Fibroblast of peridontal ligament (primary cell): Measurements from ENCODE around the gene C17orf58.
"Not testable (repeated sequence)": the region's sequence is repeated elsewhere in the genome, so short reads cannot be mapped to it uniquely, and the experiment has no call there.

Experiments
- DNase-seq: peaks from one replicate; pipeline ENCODE4 v3.0.0-alpha.2; 2010; ENCODE audit errors: extremely low read depth

The C17orf58 gene

DNA sequence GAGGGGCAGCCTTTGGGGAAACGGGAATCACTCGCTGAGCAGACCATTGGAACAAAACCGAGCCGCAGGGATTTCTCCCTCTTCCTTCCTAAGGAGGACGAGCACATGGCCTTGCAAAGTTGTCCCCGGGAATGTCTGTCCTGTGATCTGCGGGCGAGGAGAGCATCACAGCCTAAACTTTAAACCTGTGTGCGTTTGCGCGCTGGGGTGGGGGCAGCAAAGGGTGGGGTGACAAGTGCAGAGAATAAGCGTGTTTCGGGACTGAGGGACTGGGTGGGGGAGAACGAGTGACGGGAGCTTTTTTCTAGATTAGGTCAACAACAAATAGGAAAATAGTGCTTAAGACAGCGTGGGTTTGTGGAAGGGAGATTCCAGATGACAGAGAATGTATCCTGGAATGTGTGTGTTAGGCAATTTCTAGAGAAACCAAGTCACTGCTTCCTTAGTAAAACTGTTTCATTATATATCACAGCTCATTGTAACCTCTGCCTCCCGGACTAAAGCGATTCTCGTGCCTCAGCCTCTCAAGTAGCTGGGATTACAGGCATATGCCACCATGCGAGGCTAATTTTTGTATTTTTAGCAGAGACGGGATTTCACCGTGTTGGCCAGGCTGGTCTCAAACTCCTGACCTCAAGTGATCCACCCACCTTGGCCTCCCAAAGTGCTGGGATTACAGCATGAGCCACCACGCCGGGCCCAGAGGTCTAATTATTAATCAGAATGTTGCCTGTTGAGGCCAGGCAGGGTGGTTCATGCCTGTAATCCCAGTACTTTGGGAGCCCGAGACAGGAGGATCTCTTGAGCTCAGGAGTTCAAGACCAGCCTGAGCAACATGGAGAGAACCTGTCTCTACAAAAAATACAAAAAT is at the start of gene C17orf58:
Gene C17orf58, minus strand, starts transcription at position 169 of the 871 bp plus-strand sequence. CDS start 271 bp downstream, outside the sequence.
- DNase-seq, result peak; percentile 55

DNA sequence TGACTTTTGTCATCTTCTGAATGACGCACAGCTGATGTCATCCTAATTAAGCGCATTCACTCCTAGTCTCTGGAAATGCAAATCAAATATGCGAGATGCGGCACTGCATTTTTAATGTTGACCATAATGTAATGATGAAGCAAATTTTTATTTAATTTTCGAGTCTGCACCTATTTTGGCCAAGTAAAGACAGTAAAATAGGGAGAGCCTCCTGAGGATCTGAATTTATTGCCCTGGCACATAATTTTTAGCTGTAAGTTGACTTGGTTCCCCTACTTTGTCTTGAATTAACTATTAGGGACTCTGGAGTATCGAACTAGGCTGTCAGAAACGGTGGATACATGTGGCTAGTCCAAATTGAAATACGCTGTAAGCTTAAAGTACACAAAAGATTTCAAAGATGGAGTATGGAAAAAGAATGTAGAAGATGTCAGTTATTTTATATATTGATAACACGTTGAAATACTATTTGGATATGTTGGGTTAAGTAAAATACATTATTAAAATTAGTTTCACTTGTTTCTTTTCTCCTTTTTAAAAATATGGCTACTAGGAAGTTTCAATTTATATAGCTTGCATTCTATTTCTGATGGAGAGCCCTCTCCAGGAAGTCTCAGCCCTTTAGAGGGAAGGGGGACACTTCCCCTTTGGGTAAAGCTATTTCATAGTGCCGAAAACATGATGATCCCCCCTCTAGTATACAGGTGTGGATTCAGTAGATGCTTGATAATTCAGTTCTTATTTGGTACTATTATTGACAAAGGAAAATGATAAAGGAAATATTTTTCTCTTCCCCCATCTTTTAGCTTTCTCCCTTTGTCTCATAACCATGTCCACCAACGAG is 40.3 kb upstream of the C17orf58 start:
- peak; percentile 69 for DNase-seq

DNA sequence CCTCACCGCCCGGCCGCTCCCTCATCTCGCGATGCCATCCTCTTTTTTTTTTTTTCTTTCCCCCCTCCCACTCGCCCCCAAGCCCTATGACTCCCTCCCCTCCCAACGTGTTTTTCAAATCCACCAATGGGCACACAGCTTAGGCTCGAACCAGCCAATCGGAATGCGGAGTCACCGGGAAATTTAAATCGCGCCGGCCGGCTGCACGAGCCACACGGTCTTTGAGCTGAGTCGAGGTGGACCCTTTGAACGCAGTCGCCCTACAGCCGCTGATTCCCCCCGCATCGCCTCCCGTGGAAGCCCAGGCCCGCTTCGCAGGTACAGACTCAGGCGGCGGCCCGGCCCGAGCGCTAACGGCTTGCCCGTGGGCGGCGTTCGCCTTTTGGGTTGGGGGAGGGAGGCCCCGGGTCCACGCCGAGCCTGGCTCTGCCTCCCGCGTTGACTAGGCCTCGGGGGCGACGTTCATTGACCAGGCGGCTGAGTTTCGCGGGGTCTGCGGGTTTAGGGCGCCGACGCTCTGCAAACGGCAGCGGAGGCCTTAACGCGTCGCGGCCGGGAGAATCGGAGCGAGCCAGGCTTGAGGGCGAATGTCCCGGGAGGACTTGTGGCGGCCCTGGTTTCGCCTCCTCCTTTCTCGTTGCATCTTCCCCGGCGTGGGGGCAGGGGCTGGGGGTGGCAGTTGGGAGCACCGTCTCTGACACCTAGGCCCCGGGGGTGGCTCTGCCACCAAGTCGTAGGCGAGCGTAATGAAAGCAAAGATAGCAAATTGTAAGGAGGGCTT is 39.4 kb upstream of the C17orf58 start, which contains the start of gene KPNA2:
Gene KPNA2, plus strand, starts transcription at position 213 of the 781 bp plus-strand sequence. CDS start 1,398 bp downstream, outside the sequence.
- peak; percentile 98 for DNase-seq

DNA sequence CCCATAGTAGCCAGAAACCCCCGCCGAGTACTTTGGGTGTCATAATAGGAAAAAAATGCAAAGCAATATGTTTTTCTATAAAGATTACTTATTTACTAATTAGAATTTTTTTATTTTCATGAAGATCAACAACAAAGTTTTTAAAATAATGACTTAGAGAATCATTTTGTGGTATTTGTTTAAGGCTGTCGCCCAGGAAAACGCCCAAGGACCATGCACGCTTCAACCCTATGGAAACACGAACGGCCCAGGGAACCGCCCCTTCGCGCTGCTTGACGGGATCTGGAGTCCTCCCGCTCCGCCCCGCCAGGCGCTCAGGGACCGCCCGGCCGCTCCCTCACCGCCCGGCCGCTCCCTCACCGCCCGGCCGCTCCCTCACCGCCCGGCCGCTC is 38.9 kb upstream of the C17orf58 start:
- no peak for DNase-seq

DNA sequence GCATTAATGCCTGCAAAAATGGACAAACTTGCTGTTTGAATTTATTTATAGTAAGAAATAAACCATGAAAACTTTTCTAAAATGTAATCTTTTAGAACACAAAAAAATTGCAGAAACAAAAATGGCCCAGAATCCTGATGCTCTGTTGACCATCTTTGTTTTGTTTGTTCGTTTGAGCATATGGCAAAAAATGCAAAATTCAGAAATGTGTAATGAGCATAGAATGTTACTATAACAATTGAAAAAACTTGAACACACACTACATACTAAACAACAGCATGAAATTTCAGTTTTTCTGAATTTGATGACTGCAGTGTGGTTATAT is 38.1 kb upstream of the C17orf58 start:
- peak; percentile 18 for DNase-seq

DNA sequence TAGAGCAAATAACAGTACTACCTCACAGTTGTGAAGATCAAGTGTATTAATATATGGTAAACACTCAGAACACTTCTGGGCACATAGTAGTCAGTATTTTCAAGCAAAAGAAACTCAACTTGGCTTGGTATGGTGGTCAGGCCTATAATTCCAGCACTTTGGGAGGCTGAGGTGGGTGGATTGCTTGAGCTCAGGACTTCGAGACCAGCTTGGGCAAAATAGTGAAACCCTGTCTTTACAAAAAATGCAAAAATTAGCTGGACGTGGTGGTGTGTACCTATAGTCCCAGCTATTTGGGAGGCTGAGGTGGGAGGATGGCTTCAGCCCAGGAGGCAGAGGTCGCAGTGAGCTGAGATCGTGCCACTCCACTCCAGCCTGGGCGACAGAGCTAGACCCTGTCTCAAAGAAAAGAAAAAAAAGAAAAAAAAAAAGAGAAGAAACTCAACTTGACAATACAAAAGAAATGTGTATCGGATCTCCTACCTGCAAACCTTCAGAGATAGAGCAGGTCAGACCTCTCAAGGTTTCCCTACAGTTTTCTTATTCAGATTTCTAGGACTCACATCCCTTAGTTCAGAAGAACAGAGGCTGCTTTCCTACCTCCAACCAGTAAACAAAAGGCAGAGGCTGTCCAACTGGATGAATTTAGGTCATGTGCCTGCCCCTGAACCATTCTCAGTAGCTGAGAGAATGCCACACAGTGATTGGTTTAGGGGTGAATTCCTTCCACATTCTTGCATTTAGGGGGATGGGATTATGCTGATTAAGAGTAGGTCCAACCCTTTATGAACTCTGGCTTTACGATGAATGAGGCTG is 37.6 kb upstream of the C17orf58 start:
- peak; percentile 73 for DNase-seq

DNA sequence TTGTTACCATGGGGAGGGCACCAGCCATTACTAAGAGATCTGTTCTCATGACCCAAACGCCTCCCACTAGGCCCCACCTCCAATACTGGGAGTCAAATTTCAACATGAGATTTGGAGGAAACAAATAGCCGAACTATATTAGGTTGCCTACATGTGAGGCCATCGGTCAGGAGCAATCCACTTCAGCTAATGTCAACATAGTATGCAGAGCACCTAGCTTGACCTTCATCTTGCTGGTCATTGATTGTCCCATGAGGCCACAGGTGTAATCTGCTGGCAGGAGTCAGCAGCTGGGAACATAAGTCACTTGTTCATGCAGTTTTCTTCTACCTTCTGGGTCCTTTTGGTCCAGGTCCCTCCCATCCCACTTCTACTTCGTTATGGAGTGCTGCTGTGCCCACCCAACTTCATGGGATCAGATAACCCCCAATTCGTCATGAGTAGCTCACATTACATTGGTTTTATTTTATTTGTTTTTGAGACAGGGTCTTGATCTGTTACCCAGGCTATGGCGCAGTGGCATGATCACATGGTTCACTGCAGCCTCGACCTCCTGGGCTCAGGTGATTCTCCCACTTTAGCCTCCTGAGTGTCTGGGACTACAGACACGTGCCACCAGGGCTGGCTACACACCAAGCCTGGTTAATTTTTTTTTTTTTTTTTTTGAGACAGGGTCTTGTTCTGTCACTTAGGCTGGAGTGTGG is 33.4 kb upstream of the C17orf58 start:
- DNase-seq, result peak; percentile 13

DNA sequence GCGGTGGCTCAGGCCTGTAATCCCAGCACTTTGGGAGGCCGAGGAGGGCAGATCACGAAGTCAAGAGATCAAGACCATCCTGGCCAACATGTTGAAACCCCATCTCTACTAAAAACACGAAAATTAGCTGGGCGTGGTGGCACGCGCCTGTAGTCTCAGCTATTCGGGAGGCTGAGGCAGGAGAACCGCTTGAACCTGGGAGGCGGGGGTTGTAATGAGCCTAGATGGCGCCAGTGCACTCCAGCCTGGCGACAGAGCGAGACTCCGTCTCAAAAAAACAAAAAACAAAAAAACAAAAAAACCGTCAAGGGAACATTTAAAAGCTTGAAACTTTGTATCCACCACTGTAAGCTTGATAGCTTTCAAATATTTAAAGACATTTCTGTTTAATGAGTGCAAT is 26.3 kb upstream of the C17orf58 start:
- not testable (repeated sequence) for DNase-seq

DNA sequence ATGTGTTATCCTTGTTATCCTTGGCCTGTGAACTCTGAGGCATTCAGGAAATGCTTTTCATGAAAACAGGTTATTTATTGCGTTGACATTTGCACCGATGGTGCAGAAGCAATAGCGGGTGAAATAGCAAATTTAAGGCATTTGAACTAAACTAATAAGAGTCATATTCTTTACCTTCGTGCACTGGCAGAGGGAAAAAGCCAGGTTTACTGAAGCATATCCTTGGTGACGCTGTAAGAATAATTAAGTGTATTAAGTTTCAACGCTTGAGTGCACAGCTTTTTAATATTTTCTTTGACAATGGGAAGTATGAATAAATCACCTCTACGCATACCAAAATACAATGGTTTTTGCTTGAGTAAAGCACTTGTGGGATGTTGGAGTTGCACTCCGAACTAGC is 25.7 kb upstream of the C17orf58 start:
- DNase-seq, result no peak

DNA sequence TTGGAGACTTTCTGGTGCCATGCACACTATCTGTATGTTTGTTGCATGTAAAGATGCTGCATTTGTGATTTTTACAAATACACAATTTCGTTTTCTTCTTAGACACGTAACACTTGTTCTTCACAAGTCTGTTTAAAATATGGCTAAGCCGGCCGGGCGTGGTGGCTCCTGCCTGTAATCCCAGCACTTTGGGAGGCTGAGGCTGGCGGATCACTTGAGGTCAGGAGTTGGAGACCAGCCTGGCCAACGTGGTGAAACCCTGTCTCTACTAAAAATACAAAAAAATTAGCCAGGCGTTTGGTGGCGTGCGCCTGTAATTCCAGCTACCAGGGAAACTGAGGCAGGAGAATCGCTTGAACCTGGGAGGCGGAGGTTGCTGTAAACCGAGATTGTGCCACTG is 24.5 kb upstream of the C17orf58 start:
- DNase-seq, result not testable (repeated sequence)

DNA sequence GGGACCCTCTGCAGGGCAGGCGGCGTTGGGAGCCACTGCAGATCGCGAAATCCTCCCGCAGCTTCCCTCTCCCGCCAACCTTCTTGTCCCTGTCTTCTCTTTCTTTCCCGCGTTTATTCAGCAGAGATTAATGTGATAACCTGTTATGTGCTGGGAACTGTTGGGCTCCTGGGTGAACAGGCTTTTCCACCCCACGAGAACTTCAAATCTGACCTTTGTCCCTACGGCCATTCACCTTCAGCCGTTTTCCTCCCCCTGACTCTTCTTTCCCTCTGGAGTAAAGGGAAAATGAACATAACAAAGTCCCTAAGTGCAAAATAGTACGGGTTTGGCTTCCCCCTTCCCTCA is 24.1 kb upstream of the C17orf58 start:
- DNase-seq, result no peak

DNA sequence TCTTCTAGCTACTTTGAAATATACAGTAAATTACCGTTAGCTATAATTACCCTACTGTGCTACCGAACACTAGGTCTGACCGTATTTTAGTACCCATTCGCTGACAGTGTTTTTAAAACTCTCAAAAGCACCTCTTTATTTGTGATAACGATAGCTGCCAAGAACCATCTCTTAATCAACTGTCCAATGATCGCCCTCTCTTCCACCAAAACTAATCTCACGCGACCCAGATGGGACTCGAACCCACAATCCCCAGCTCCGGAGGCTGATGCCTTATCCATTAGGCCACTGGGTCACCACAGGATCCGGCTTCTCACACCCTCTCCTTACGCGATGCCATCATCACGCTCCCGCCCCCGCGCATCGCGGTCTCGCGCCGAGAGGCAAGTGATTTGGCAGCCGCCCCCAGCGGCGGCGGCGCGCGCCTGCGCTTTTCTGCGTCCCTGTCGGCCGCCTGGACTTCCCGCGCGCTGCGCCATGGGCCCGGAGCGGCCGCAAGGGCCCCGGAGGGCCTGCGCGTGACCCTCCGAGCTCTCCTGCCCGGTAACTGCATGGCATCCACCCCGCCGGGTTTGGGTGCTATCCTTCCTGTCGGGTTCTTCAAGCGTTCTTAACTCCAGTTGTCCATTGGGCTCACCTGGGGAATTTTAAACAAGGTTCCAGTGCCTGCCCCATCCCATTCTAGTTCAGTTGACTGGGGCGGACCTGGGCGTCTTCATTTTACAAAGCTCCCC is 23.6 kb upstream of the C17orf58 start:
- peak; percentile 97 for DNase-seq

DNA sequence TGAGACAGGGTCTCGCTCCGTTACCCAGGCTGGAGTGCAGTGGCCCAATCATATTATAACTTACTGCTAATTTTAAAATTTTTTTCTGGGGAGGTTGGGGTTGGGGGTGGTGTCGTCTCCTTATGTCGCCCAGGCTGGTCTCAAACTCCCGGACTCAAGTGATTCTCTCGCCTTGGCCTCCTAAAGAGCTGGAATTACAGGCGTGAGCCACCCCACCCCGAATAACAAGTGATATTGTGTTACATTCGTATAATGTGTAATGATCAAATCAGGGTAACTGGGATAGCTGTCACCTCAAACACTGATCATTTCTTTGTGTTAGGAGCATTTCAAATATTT is 23.0 kb upstream of the C17orf58 start:
- no peak for DNase-seq

DNA sequence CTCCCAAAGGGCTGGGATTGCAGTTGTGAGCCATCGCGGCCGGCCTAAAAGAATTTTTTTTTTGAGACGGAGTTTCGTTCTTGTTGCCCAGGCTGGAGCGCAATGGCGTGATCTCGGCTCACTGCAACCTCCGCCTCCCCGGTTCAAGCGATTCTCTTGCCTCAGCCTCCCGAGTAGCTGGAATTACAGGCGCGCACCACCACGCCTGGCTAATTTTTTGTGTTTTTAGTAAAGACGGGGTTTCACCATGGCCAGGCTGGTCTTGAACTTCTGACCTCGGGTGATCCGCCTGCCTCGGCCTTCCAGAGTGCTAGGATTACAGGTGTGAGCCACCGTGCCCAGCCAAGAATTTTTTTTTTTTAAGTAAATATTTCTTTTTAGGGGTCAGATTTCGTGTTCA is 22.2 kb upstream of the C17orf58 start:
- not testable (repeated sequence) for DNase-seq

DNA sequence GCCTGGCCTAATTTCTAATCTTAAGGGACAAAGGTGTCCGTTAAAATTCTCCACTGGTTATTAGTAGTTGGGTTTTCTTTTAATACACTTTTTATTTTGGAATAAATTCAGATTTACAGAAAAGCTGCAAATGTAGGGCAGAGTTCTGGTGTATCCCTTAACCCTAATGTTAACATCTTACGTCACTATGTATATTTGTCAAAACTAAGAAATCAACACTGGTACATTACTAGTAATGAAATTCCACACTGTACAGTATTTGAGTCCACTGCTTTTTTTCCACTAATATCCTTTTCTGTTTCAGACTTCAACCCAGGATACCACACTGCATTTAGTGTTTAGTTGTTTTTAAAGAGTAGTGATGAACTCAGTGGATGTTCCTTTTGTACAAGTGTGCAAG is 20.6 kb upstream of the C17orf58 start:
- no peak for DNase-seq

DNA sequence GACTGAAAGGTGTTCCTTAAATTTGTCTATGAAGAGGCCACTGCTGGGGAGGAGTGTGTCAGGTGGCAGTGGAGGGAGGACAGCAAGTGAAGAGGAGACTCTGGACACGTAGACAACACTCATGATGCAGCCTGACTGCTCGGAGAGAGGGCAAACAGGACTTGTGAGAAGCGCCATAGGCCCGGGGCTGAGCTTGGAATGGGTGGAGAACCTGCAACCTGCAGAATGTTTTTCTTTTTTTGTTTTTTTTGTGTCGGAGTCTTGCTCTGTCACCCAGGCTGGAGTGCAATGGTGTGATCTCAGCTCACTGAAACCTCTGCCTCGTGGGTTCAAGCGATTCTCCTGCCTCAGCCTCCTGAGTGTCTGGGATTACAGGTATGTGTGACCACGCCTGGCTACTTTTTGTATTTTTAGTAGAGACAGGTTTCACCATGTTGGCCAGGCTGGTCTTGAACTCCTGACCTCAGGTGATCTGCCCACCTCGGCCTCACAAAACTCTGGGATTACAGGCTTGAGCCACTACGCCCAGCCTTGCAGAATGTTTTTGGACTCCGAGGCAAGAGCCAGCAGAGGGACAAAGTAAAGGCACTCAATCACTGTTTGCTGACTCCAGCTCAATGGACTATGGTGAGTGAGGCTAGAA is 18.9 kb upstream of the C17orf58 start:
- no peak for DNase-seq

DNA sequence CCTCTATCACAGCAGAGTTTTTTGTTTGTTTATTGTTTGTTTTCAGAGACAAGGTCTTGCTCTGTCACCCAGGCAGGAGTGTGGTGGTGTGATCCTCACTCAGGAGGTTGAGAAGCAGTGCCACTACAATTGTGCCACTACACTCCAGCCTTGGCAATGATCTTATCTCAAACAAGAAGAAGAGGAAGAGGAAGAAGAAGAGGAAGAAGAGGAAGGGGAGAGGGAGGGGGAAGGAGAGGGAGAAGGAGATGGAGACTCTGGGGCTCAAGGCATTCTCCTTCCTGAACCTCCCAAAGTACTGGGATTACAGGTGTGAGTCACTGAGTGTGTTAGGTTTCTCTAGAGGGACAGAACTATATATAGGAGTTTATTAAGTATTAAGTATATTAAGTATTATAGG is 17.1 kb upstream of the C17orf58 start:
- DNase-seq, result no peak

DNA sequence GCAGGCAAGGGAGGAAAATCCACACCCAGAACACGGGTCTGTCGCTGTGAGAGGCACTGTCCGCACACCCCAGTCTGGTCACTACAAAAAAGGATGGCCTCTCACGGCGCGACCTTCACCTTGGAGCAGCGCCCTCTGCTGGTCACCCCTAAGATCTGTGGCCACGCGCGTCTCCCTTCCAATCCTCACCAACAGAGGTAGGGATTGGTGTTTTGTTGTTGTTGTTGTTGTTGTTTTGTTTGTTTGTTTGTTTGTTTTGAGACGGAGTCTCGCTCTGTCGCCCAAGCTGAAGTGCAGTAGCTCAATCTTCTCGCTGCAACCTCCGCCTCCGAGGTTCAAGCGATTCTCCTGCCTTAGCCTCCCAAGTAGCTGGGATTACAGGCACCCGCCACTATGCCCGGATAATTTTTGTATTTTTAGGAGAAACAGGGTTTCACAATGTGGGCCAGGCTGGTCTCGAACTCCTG is 15.0 kb upstream of the C17orf58 start:
- DNase-seq, result peak; percentile 13

DNA sequence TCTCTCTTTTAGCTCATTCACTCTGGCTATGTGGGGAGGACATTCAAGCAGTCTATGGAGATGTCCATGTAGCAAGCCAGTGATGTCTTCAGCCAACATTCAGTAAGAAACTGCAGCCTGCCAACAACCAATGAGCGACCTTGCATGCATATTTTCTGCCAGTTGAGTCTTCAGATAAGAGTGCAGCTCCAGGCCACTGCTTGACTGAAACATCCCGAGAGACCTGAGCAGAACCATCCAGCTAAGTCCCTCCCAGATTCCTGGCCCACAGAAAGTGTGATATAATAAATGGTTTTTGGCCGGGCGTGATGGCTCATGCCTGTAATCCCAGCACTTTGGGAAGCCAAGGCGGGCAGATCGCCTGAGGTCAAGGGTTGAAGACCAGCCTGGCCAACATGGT is 10.5 kb upstream of the C17orf58 start:
- DNase-seq, result no peak
